DOHH2 (cell line): ENCODE measurements around the gene PDE4A.
A peak's percentile ranks its signal among the peaks of the same experiment; 100 is the strongest.

ENCODE experiments used
- H3F3A ChIP-seq: fragments of 200-600 bp; sonication (generic), shearing (Covaris generic); 2 replicates; pipeline ENCODE4 v1.6.0; 2016; ENCODE audit warnings: antibody characterized with exemption, mild to moderate bottlenecking; ENCODE audit not compliant: control insufficient read depth, insufficient read depth
- H3K27ac ChIP-seq: fragments of 200-600 bp; sonication (generic); 2 replicates; pipeline ENCODE4 v1.5.1; 2014; ENCODE audit warnings: low read depth, mild to moderate bottlenecking, low read length, moderate library complexity
- H3K27me3 ChIP-seq: fragments of 200-600 bp; sonication (generic); 2 replicates; pipeline ENCODE4 v1.6.1; 2014; ENCODE audit warnings: mild to moderate bottlenecking, low read length, mixed read lengths; ENCODE audit not compliant: control insufficient read depth
- H3K36me3 ChIP-seq: fragments of 200-600 bp; sonication (generic); 2 replicates; pipeline ENCODE4 v1.6.1; 2014; ENCODE audit warnings: mild to moderate bottlenecking, low read length, moderate library complexity, mixed read lengths; ENCODE audit not compliant: control insufficient read depth
- H3K4me1 ChIP-seq: fragments of 200-600 bp; sonication (generic); 2 replicates; pipeline ENCODE4 v1.6.1; 2014; ENCODE audit warnings: mild to moderate bottlenecking, low read length, mixed read lengths; ENCODE audit not compliant: control insufficient read depth
- H3K4me2 ChIP-seq: fragments of 200-600 bp; sonication (generic); 2 replicates; pipeline ENCODE4 v1.6.0; 2014; ENCODE audit warnings: mild to moderate bottlenecking, low read length, moderate library complexity
- H3K4me3 ChIP-seq: fragments of 200-600 bp; sonication (generic); 2 replicates; pipeline ENCODE4 v1.5.1; 2014; ENCODE audit warnings: mild to moderate bottlenecking, low read length, mixed read lengths
- H3K79me2 ChIP-seq: fragments of 200-600 bp; sonication (generic); 2 replicates; pipeline ENCODE4 v1.6.1; 2014; ENCODE audit warnings: mild to moderate bottlenecking, low read length, mixed read lengths; ENCODE audit not compliant: control insufficient read depth
- H3K9me2 ChIP-seq: fragments of 200-600 bp; sonication (generic); replicated peaks from 2 replicates; pipeline ENCODE4 v1.6.1; 2014; ENCODE audit warnings: mild to moderate bottlenecking, low read length, mixed read lengths; ENCODE audit not compliant: control insufficient read depth
- H3K9me3 ChIP-seq: fragments of 200-600 bp; sonication (generic); 2 replicates; pipeline ENCODE4 v1.6.1; 2014; ENCODE audit warnings: antibody characterized with exemption, low read length, mixed read lengths; ENCODE audit not compliant: control insufficient read depth, insufficient read depth
- H4K20me1 ChIP-seq: fragments of 200-600 bp; sonication (generic); 2 replicates; pipeline ENCODE4 v1.6.0; 2014; ENCODE audit warnings: low read depth, mild to moderate bottlenecking, antibody characterized with exemption, low read length, moderate library complexity; ENCODE audit not compliant: control insufficient read depth, insufficient read depth
- EZH2phosphoT487 ChIP-seq: fragments of 200-600 bp; sonication (generic); IDR thresholded peaks from 2 replicates; pipeline ENCODE4 v1.6.1; 2017; ENCODE audit warnings: borderline replicate concordance, mild to moderate bottlenecking, antibody characterized with exemption, low read length, moderate library complexity, mixed read lengths
- TF ChIP-seq, protein P1 (sequence below): fragments of 200-600 bp; sonication (generic); IDR thresholded peaks from one replicate; pipeline ENCODE4 v1.5.1; 2014; ENCODE audit warnings: antibody characterized with exemption, mild to moderate bottlenecking, low read depth, low read length; ENCODE audit not compliant: poor library complexity, severe bottlenecking

The PDE4A gene

DNA sequence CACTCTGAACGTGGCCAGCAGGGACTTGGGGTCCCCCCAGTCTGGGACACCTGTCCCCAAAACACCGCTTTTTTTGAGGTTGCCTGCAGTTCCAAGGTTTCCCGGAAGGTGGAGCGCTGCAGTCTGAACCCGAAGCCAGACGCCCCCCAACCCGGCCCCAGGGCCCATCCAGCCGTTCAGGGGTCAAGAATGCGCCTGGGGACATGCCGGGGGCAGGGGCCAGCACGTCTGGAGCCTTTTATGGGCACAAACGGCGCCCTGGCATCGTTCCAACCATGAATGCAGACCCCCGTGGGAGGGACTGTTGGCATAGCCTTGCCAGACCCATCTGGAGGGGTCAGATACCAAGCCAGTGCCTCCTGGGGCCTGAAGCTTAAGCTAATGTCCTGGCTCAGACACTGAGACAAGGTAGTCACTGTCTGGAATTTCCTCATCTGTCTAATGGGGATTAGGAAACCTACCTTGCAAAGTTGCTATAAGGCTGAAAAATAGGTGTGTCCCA is 90.0 kb downstream of the PDE4A start:
- TF ChIP-seq, protein P1, sequence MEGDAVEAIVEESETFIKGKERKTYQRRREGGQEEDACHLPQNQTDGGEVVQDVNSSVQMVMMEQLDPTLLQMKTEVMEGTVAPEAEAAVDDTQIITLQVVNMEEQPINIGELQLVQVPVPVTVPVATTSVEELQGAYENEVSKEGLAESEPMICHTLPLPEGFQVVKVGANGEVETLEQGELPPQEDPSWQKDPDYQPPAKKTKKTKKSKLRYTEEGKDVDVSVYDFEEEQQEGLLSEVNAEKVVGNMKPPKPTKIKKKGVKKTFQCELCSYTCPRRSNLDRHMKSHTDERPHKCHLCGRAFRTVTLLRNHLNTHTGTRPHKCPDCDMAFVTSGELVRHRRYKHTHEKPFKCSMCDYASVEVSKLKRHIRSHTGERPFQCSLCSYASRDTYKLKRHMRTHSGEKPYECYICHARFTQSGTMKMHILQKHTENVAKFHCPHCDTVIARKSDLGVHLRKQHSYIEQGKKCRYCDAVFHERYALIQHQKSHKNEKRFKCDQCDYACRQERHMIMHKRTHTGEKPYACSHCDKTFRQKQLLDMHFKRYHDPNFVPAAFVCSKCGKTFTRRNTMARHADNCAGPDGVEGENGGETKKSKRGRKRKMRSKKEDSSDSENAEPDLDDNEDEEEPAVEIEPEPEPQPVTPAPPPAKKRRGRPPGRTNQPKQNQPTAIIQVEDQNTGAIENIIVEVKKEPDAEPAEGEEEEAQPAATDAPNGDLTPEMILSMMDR, result peak; percentile 91
- TF ChIP-seq EZH2phosphoT487, result no peak
- peaks cover 14% of the 10 kb centered on the region for H3K27me3 ChIP-seq
- H4K20me1 ChIP-seq, result no peaks in the 10 kb centered on the region
- no peaks in the 10 kb centered on the region for H3K79me2 ChIP-seq
- no peaks in the 10 kb centered on the region for H3K36me3 ChIP-seq
- no peak overlapping the region for H3K27ac ChIP-seq
- no peaks in the 10 kb centered on the region for H3K9me2 ChIP-seq
- peaks cover 10% of the 10 kb centered on the region for H3K4me1 ChIP-seq
- no peaks in the 10 kb centered on the region for H3K9me3 ChIP-seq
- H3F3A ChIP-seq, result 0 out of 2 replicates have a peak, but pooled peaks cover 3% of the 10 kb centered on the region
- H3K4me3 ChIP-seq, result no peak overlapping the region
- peak overlapping the region; percentile 27; the same call in 1 of the 2 replicates for H3K4me2 ChIP-seq

- peaks cover 2% of the 10 kb centered on the region; the same call in 1 of the 2 replicates for H4K20me1 ChIP-seq
- peaks cover 30% of the 10 kb centered on the region for H3K27me3 ChIP-seq
- H3K4me1 ChIP-seq, result peaks cover 11% of the 10 kb centered on the region
- TF ChIP-seq, protein P1, result no peak
- no peak for TF ChIP-seq EZH2phosphoT487
- H3K79me2 ChIP-seq, result no peaks in the 10 kb centered on the region
- H3K4me2 ChIP-seq, result no peak overlapping the region
- H3F3A ChIP-seq, result no peaks in the 10 kb centered on the region
- no peaks in the 10 kb centered on the region for H3K9me2 ChIP-seq
- H3K27ac ChIP-seq, result no peak overlapping the region
- H3K36me3 ChIP-seq, result no peaks in the 10 kb centered on the region
- H3K4me3 ChIP-seq, result no peak overlapping the region
- no peaks in the 10 kb centered on the region for H3K9me3 ChIP-seq
Observed at GRCh38 chr19:10513223-10513622, 92.9 kb downstream of the PDE4A start.

- TF ChIP-seq EZH2phosphoT487, result no peak
- TF ChIP-seq, protein P1, result no peak
- Histone ChIP-seq H3K4me3 (no peak overlapping the region), H3K9me3 (no peaks in the 10 kb centered on the region), H3K79me2 (no peaks in the 10 kb centered on the region), H3K27me3 (peaks cover 42% of the 10 kb centered on the region), H3K4me2 (no peak overlapping the region), H3F3A (no peaks in the 10 kb centered on the region), H4K20me1 (peaks cover 2% of the 10 kb centered on the region; the same call in 1 of the 2 replicates), H3K9me2 (no peaks in the 10 kb centered on the region), H3K27ac (no peak overlapping the region), H3K36me3 (no peaks in the 10 kb centered on the region), H3K4me1 (peaks cover 21% of the 10 kb centered on the region)
Observed at GRCh38 chr19:10514211-10515145, 94.1 kb downstream of the PDE4A start.
